DOHH2 (cell line): Measurements from ENCODE around the gene MZB1.

ENCODE experiments used
- H3F3A ChIP-seq: fragments of 200-600 bp; sonication (generic), shearing (Covaris generic); 2 replicates; pipeline ENCODE4 v1.6.0; 2016; ENCODE audit warnings: antibody characterized with exemption, mild to moderate bottlenecking; ENCODE audit not compliant: control insufficient read depth, insufficient read depth
- H3K27ac ChIP-seq: fragments of 200-600 bp; sonication (generic); 2 replicates; pipeline ENCODE4 v1.5.1; 2014; ENCODE audit warnings: low read depth, mild to moderate bottlenecking, low read length, moderate library complexity
- H3K27me3 ChIP-seq: fragments of 200-600 bp; sonication (generic); 2 replicates; pipeline ENCODE4 v1.6.1; 2014; ENCODE audit warnings: mild to moderate bottlenecking, low read length, mixed read lengths; ENCODE audit not compliant: control insufficient read depth
- H3K36me3 ChIP-seq: fragments of 200-600 bp; sonication (generic); 2 replicates; pipeline ENCODE4 v1.6.1; 2014; ENCODE audit warnings: mild to moderate bottlenecking, low read length, moderate library complexity, mixed read lengths; ENCODE audit not compliant: control insufficient read depth
- H3K4me1 ChIP-seq: fragments of 200-600 bp; sonication (generic); 2 replicates; pipeline ENCODE4 v1.6.1; 2014; ENCODE audit warnings: mild to moderate bottlenecking, low read length, mixed read lengths; ENCODE audit not compliant: control insufficient read depth
- H3K4me2 ChIP-seq: fragments of 200-600 bp; sonication (generic); 2 replicates; pipeline ENCODE4 v1.6.0; 2014; ENCODE audit warnings: mild to moderate bottlenecking, low read length, moderate library complexity
- H3K4me3 ChIP-seq: fragments of 200-600 bp; sonication (generic); 2 replicates; pipeline ENCODE4 v1.5.1; 2014; ENCODE audit warnings: mild to moderate bottlenecking, low read length, mixed read lengths
- H3K79me2 ChIP-seq: fragments of 200-600 bp; sonication (generic); 2 replicates; pipeline ENCODE4 v1.6.1; 2014; ENCODE audit warnings: mild to moderate bottlenecking, low read length, mixed read lengths; ENCODE audit not compliant: control insufficient read depth
- H3K9me2 ChIP-seq: fragments of 200-600 bp; sonication (generic); replicated peaks from 2 replicates; pipeline ENCODE4 v1.6.1; 2014; ENCODE audit warnings: mild to moderate bottlenecking, low read length, mixed read lengths; ENCODE audit not compliant: control insufficient read depth
- H3K9me3 ChIP-seq: fragments of 200-600 bp; sonication (generic); 2 replicates; pipeline ENCODE4 v1.6.1; 2014; ENCODE audit warnings: antibody characterized with exemption, low read length, mixed read lengths; ENCODE audit not compliant: control insufficient read depth, insufficient read depth
- H4K20me1 ChIP-seq: fragments of 200-600 bp; sonication (generic); 2 replicates; pipeline ENCODE4 v1.6.0; 2014; ENCODE audit warnings: low read depth, mild to moderate bottlenecking, antibody characterized with exemption, low read length, moderate library complexity; ENCODE audit not compliant: control insufficient read depth, insufficient read depth
- EZH2phosphoT487 ChIP-seq: fragments of 200-600 bp; sonication (generic); IDR thresholded peaks from 2 replicates; pipeline ENCODE4 v1.6.1; 2017; ENCODE audit warnings: borderline replicate concordance, mild to moderate bottlenecking, antibody characterized with exemption, low read length, moderate library complexity, mixed read lengths
- TF ChIP-seq, protein P1 (sequence below): fragments of 200-600 bp; sonication (generic); IDR thresholded peaks from one replicate; pipeline ENCODE4 v1.5.1; 2014; ENCODE audit warnings: antibody characterized with exemption, mild to moderate bottlenecking, low read depth, low read length; ENCODE audit not compliant: poor library complexity, severe bottlenecking

MZB1 gene

DNA sequence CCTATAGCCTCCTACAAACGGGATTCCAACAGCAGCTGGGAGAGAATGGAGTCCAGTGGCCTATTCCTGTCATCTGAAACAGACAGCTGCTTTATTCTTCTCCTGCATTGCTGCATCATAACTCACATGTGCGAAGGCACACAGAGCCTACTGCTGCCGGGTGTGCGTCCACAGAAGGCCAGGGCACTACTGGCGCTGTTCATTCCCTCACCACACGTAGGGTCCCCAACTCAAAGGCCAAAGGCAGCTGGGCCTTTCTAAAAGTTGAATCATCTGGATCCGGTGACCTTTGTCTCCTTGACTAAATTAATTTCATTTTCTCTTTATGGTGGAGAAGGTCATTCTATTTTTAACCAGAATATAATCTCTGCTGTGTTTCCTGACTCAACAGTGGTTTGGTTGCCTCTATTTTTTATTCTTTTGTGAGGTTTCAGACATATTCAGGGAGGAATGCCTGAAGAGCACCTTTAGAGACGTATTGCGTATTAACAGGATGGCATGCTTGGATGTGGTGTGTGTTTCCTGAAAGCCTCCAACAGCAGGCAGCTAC lies 24.9 kb upstream of the MZB1 start:
- Histone ChIP-seq H3K9me3 (no peaks in the 10 kb centered on the region), H3F3A (no peaks in the 10 kb centered on the region), H3K79me2 (no peaks in the 10 kb centered on the region), H3K27me3 (no peaks in the 10 kb centered on the region), H3K4me3 (no peak overlapping the region), H3K27ac (no peak overlapping the region), H3K4me1 (no peaks in the 10 kb centered on the region), H4K20me1 (no peaks in the 10 kb centered on the region), H3K9me2 (no peaks in the 10 kb centered on the region), H3K4me2 (no peak overlapping the region), H3K36me3 (no peaks in the 10 kb centered on the region)
- TF ChIP-seq, protein P1, sequence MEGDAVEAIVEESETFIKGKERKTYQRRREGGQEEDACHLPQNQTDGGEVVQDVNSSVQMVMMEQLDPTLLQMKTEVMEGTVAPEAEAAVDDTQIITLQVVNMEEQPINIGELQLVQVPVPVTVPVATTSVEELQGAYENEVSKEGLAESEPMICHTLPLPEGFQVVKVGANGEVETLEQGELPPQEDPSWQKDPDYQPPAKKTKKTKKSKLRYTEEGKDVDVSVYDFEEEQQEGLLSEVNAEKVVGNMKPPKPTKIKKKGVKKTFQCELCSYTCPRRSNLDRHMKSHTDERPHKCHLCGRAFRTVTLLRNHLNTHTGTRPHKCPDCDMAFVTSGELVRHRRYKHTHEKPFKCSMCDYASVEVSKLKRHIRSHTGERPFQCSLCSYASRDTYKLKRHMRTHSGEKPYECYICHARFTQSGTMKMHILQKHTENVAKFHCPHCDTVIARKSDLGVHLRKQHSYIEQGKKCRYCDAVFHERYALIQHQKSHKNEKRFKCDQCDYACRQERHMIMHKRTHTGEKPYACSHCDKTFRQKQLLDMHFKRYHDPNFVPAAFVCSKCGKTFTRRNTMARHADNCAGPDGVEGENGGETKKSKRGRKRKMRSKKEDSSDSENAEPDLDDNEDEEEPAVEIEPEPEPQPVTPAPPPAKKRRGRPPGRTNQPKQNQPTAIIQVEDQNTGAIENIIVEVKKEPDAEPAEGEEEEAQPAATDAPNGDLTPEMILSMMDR: no peak
- TF ChIP-seq EZH2phosphoT487: no peak

DNA sequence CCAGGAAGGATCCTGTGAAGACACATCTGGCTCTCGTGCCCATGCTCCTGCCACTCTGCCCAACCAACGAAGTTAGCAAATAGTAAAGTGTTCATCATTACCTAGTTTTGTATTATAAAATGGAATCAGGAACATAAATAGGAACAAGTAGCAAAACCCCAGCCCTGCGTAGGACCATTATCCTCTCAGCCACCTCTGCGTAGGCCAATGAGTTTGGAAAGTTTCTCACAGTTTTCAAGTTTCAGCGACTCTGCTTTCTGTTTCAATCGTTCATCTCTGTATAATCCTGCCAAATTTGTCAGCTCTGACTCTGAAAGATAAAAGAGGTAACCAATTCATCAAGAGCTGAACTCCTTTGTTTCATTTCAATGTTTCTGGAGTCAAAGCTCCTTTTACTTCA lies 24.2 kb upstream of the MZB1 start:
- TF ChIP-seq, protein P1: no peak
- no peak for TF ChIP-seq EZH2phosphoT487
- H3K4me1 ChIP-seq: no peaks in the 10 kb centered on the region
- no peak overlapping the region for H3K27ac ChIP-seq
- H3F3A ChIP-seq: no peaks in the 10 kb centered on the region
- H3K36me3 ChIP-seq: no peaks in the 10 kb centered on the region
- no peaks in the 10 kb centered on the region for H4K20me1 ChIP-seq
- H3K9me2 ChIP-seq: no peaks in the 10 kb centered on the region
- H3K9me3 ChIP-seq: no peaks in the 10 kb centered on the region
- H3K79me2 ChIP-seq: no peaks in the 10 kb centered on the region
- H3K27me3 ChIP-seq: no peaks in the 10 kb centered on the region
- no peak overlapping the region for H3K4me3 ChIP-seq
- H3K4me2 ChIP-seq: no peak overlapping the region

DNA sequence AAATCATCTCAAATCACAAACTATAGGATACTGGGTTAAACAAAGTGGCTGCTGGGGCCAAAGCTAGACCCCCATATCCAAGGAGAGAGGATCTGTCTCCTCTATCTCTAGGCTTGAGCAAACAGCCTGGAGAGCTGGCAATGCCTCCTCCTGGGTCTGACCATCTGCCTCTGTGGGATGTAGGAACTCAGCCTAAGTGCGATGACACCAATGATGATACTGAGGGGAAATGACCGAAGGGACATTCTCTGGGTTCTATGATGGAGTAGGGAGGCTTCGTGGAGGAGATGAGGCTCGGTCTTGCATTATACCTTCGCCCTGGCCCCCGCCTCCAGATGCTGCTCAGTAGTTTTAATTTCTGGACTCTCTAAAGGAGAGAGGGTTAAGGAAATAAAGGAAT lies 23.4 kb upstream of the MZB1 start:
- Histone ChIP-seq H3K4me3 (no peak overlapping the region), H3K27ac (no peak overlapping the region), H3K4me1 (peaks cover 3% of the 10 kb centered on the region), H3K9me3 (no peaks in the 10 kb centered on the region), H3K27me3 (no peaks in the 10 kb centered on the region), H3K9me2 (no peaks in the 10 kb centered on the region), H3K36me3 (no peaks in the 10 kb centered on the region), H3K79me2 (no peaks in the 10 kb centered on the region), H4K20me1 (no peaks in the 10 kb centered on the region), H3K4me2 (no peak overlapping the region), H3F3A (no peaks in the 10 kb centered on the region)
- TF ChIP-seq EZH2phosphoT487: no peak
- TF ChIP-seq, protein P1: no peak
